GM19395 (cell line): ENCODE results near the gene ICA1.
"Not testable (repeated sequence)": the region's sequence is repeated elsewhere in the genome, so short reads cannot be mapped to it uniquely, and the experiment has no call there.

Experiments used
- ATAC-seq: cut with Tn5 transposase; IDR thresholded peaks from one replicate; pipeline ENCODE4 v1.9.1; 2021; ENCODE audit warnings: mild to moderate bottlenecking, moderate library complexity; ENCODE audit not compliant: unreplicated experiment

The ICA1 gene

DNA sequence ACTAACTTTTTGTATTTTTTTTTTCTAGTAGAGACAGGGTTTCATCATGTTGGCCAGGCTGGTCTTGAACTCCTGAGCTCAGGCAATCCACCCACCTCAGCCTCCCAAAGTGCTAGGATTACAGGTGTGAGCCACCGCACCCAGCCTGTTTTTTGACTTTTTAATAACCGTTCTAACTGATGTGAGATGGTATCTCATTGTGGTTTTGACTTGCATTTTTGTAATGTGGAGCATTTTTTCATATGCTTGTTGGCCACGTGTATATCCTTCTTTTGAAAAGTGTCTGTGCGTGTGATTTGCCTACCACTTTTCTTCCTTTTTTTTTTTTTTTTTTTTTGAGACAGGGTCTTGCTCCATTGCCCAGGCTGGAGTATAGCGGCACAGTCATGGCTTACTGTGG, 198.7 kb downstream of the ICA1 start:
- ATAC-seq: not testable (repeated sequence)
